Activated T-helper 9 cell treated with anti-CD3 and anti-CD28 coated beads, Interleukin-2, amount 50 U/mL, for 16 hours (primary cell): ENCODE measurements around the gene KIF12.
"Not testable (repeated sequence)": the region's sequence is repeated elsewhere in the genome, so short reads cannot be mapped to it uniquely, and the experiment has no call there.

Experiments
- DNase-seq: peaks from one replicate; pipeline ENCODE4 v3.0.0-alpha.2; 2020; ENCODE audit warnings: low read depth

KIF12 gene

GRCh38 chr9:114098936-114099668 is at the start of gene KIF12:
TSS of gene KIF12 (minus strand) at chr9:114099292. CDS start at chr9:114099276, 16 bp downstream.
- no peak for DNase-seq

- DNase-seq: no peak
Measured at GRCh38 chr9:114146735-114147134, 47.6 kb upstream of the KIF12 start.

- no peak for DNase-seq
Measured at GRCh38 chr9:114143234-114143633, 44.1 kb upstream of the KIF12 start.

GRCh38 chr9:114141553-114142402 is 42.7 kb upstream of the KIF12 start:
- no peak for DNase-seq

GRCh38 chr9:114140850-114141249 is 41.8 kb upstream of the KIF12 start:
- no peak for DNase-seq

GRCh38 chr9:114140401-114140800 is 41.3 kb upstream of the KIF12 start:
- no peak for DNase-seq

- no peak for DNase-seq
Measured at GRCh38 chr9:114139071-114139470, 40.0 kb upstream of the KIF12 start.

GRCh38 chr9:114138552-114138971 is 39.5 kb upstream of the KIF12 start:
- DNase-seq: no peak

GRCh38 chr9:114137831-114138230 is 38.7 kb upstream of the KIF12 start:
- DNase-seq: no peak

- DNase-seq: no peak
Measured at GRCh38 chr9:114134827-114135396, 35.8 kb upstream of the KIF12 start.

GRCh38 chr9:114132550-114132918 is 33.4 kb upstream of the KIF12 start:
- no peak for DNase-seq

GRCh38 chr9:114131808-114132549 is 32.9 kb upstream of the KIF12 start:
- DNase-seq: no peak

- DNase-seq: no peak
Measured at GRCh38 chr9:114130624-114131277, 31.7 kb upstream of the KIF12 start.

GRCh38 chr9:114130141-114130540 is 31.0 kb upstream of the KIF12 start:
- no peak for DNase-seq

- not testable (repeated sequence) for DNase-seq
Measured at GRCh38 chr9:114128759-114129158, 29.7 kb upstream of the KIF12 start.

- DNase-seq: no peak
Measured at GRCh38 chr9:114126247-114127060, 27.4 kb upstream of the KIF12 start.

- no peak for DNase-seq
Measured at GRCh38 chr9:114125476-114126013, 26.5 kb upstream of the KIF12 start.

- no peak for DNase-seq
Measured at GRCh38 chr9:114124666-114125475, 25.8 kb upstream of the KIF12 start.

GRCh38 chr9:114124138-114124537 is 25.0 kb upstream of the KIF12 start:
- DNase-seq: no peak
